ENCODE data around the gene CES3.

DNA sequence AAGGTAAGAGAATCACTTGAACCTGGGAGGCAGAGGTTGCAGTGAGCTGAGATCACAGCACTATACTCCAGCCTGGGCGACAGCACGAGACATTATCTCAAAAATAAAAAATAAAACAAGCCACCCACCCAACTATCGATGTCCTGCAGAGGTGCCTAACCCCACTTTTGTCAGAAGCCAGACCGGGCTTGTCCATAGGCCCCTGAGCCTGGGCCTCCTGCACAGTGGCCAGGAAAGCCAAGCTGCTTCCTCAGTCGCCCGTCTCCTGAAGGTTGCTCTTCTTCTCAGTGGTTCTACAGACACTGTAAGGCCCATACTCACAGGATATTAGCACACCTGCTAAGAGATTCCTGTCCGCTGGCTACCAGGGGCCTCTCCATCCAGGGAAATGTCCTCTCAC is 14.5 kb upstream of the CES3 start:
- no peak for TF ChIP-seq EZH2phosphoT487 (conservative IDR thresholded peaks at IDR 0.05; ENCODE audit: low read length)
- TF ChIP-seq, protein P1, sequence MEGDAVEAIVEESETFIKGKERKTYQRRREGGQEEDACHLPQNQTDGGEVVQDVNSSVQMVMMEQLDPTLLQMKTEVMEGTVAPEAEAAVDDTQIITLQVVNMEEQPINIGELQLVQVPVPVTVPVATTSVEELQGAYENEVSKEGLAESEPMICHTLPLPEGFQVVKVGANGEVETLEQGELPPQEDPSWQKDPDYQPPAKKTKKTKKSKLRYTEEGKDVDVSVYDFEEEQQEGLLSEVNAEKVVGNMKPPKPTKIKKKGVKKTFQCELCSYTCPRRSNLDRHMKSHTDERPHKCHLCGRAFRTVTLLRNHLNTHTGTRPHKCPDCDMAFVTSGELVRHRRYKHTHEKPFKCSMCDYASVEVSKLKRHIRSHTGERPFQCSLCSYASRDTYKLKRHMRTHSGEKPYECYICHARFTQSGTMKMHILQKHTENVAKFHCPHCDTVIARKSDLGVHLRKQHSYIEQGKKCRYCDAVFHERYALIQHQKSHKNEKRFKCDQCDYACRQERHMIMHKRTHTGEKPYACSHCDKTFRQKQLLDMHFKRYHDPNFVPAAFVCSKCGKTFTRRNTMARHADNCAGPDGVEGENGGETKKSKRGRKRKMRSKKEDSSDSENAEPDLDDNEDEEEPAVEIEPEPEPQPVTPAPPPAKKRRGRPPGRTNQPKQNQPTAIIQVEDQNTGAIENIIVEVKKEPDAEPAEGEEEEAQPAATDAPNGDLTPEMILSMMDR (IDR thresholded peaks at IDR 0.05; ENCODE audit: insufficient read depth, low read length, poor library complexity, severe bottlenecking): no peak
